Transverse colon (tissue), 4 donors: ENCODE measurements around the gene ECM1. TPM values are rescaled to one million over a fixed set of nuclear protein-coding genes. Genes with fewer than 3 reads are reported as not detected.
A peak's percentile ranks its signal among the peaks of the same experiment; 100 is the strongest.

Source experiments
- DNase-seq: peaks from one replicate; pipeline ENCODE4 v3.0.0-alpha.2; 2019
- H3K27ac ChIP-seq, 4 donors: fragments of 200-600 bp; sonication (generic); 2 replicates each; pipeline ENCODE4 v1.5.1; 2016 to 2018; ENCODE audit warnings: inconsistent platforms in 4 of 4
- H3K27me3 ChIP-seq: fragments of 200-600 bp; sonication (generic); 2 replicates; pipeline ENCODE4 v1.5.1; 2017; ENCODE audit warnings: inconsistent platforms
- H3K36me3 ChIP-seq, 4 donors: fragments of 200-600 bp; sonication (generic); 2 replicates each; pipeline ENCODE4 v1.5.1; 2017 to 2019; ENCODE audit warnings: inconsistent platforms in 4 of 4
- H3K4me1 ChIP-seq, 4 donors: fragments of 200-600 bp; sonication (generic); 2 replicates each; pipeline ENCODE4 v1.5.1; 2017 to 2020; ENCODE audit warnings: inconsistent platforms in 4 of 4
- H3K4me3 ChIP-seq, 4 donors: fragments of 200-600 bp; sonication (generic); 1 replicate in 1 of 4; 2 replicates in 3 of 4; pipeline versions ENCODE4 v1.5.1 to v1.6.1; 2017 to 2019; ENCODE audit warnings: inconsistent platforms in 4 of 4
- H3K9me3 ChIP-seq, 2 donors: fragments of 200-600 bp; sonication (generic); 2 replicates each; pipeline ENCODE4 v1.5.1; 2017 to 2019; ENCODE audit warnings: inconsistent platforms in 2 of 2
- CTCF ChIP-seq, 5 experiments: fragments of 200-600 bp in 3 of 5; fragments of 450-650 bp in 2 of 5; sonication (generic) in 3 of 5; IDR thresholded peaks; 1 replicate in 2 of 5; 2 replicates in 3 of 5; pipeline ENCODE4 v1.5.1; 2016 to 2017; ENCODE audit warnings: antibody characterized with exemption in 5 of 5, inconsistent platforms in 3 of 5, mild to moderate bottlenecking in 2 of 5, moderate library complexity in 1 of 5
- EP300 ChIP-seq: sonication (generic); formaldehyde crosslinking; IDR thresholded peaks from one replicate; pipeline ENCODE4 v1.6.1; 2017; ENCODE audit warnings: antibody characterized with exemption, low read depth
- POLR2A ChIP-seq: fragments of 450-650 bp; IDR thresholded peaks from one replicate; pipeline ENCODE4 v1.6.1; 2016; ENCODE audit warnings: antibody characterized with exemption, mild to moderate bottlenecking, moderate library complexity
- POLR2AphosphoS5 ChIP-seq, 3 donors: sonication (generic); formaldehyde crosslinking; IDR thresholded peaks; one replicate each; pipeline ENCODE4 v1.6.1; 2016; ENCODE audit warnings: antibody characterized with exemption in 3 of 3
- WGBS, 2 donors: methylation state at CpG; one replicate each; pipeline ENCODE4 v1.1.5; 2018; ENCODE audit warnings: low coverage in 1 of 2; 5-methylcytosine and 5-hydroxymethylcytosine counted together
- in situ Hi-C, 4 donors: fragments of 200-750 bp; cut with MboI; loops; one replicate each; pipeline versions ENCODE4 v1.15.0 to v1.15.1; 2017; ENCODE audit warnings: low sequenced_read_pairs in 3 of 4, low pct_ligation_motif_present in 1 of 4, low pct_unique_long_range_greater_than_20kb in 1 of 4
- intact Hi-C: fragments of 100-400 bp; cut with DNase I; formaldehyde crosslinking; loops from one replicate; pipeline ENCODE4 v1.15.1; 2023; ENCODE audit warnings: low total_unique reads
- total RNA-seq, 4 donors: library from RNA; depleted of rRNA; stranded (reverse); fragments of >200 nt; gene quantifications; one replicate each; pipeline ENCODE4 v1.1.0, GENCODE V29; 2016

ECM1 gene
- total RNA-seq, 4 donors from 2014 or later = 1.5 to 5.4 (median 3.3) TPM

DNA sequence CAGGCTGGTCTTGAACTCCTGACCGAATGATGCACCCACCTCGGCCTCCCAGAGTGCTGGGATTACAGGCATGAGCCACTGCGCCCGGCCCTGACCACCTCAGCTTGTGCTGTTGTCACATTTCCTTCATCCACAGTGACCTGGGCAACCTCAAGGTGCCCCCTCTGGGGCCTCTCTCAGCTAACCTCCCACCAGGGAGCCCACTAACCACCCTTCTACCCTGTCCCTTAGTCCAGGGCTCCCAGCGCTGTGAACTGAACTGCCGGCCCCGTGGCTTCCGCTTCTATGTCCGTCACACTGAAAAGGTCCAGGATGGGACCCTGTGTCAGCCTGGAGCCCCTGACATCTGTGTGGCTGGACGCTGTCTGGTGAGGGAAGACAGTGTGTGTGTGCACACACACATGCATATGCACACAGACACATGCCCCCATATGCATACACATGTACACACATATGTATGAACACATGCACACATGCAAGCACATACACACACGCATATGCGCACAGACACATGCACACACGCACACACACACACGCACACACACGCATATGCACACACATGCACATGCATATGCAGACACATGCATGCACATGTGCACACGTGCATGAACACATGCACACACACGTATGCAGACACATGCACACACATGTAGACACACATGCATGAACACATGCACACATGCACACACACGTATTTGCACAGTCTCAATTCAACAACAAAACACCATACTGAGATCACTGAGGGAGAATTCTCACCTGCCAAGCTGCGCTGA is 47.5 kb downstream of the ECM1 start:
- Histone ChIP-seq H3K27ac (no peak overlapping the region), H3K4me1 (peaks cover 10 to 49% (median 36%) of the 10 kb centered on the region in 4 donors), H3K4me3 (no peak overlapping the region), H3K9me3 (no peaks in the 10 kb centered on the region), H3K27me3 (no peaks in the 10 kb centered on the region), H3K36me3 (no peaks in the 10 kb centered on the region)
- no peak for TF ChIP-seq CTCF (IDR thresholded peaks at IDR 0.05)
- TF ChIP-seq POLR2AphosphoS5 (IDR thresholded peaks at IDR 0.05) = peak in 1 of 3 donors; percentile 62
- no peak for TF ChIP-seq EP300
- 92 to 94% methylated on average over 3 to 19 of the region's 19 CpGs for WGBS, 2 donors
- no peak for DNase-seq
- in situ Hi-C loops = no loop called here
- intact Hi-C loops = no loop called here

DNA sequence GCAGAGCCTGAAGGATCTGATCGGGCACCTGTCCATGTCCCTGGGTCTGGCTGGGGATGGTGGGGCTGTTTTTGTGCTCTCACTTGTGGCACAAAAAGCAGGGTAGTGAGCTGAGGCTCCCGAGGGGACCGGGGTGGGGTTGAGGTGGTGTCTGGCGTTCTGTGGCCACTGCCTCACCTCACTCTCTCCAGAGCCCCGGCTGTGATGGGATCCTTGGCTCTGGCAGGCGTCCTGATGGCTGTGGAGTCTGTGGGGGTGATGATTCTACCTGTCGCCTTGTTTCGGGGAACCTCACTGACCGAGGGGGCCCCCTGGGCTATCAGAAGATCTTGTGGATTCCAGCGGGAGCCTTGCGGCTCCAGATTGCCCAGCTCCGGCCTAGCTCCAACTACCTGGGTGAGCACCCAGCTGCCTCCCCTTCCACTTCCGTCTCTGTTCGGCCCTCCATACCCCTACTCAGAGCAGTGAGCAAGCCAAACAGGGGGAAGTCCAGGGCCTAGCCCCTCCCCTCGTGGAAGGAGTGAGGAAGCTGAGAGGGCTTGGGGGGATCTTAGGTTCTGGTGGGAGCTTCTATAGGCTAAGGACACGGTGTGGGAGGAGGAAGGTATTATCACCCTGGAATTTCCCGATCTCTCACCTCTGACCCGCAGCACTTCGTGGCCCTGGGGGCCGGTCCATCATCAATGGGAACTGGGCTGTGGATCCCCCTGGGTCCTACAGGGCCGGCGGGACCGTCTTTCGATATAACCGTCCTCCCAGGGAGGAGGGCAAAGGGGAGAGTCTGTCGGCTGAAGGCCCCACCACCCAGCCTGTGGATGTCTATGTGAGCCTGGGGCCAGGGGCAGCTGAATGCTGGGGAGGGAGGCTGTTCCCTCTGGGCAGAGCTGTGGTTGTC is 48.3 kb downstream of the ECM1 start:
- Histone ChIP-seq H3K9me3 (no peaks in the 10 kb centered on the region), H3K27ac (no peak overlapping the region), H3K36me3 (no peaks in the 10 kb centered on the region), H3K4me3 (no peak overlapping the region), H3K27me3 (no peaks in the 10 kb centered on the region), H3K4me1 (peaks cover 13 to 49% (median 37%) of the 10 kb centered on the region in 4 donors)
- intact Hi-C loops (no loop called here), in situ Hi-C loops (no loop called here)
- 84% methylated on average over 26 of the region's 26 CpGs; no CpG with 5 or more reads in 1 of the 2 donors for WGBS, 2 donors
- no peak for TF ChIP-seq POLR2AphosphoS5 (IDR thresholded peaks at IDR 0.05)
- no peak for TF ChIP-seq EP300
- no peak for TF ChIP-seq POLR2A
- TF ChIP-seq CTCF (IDR thresholded peaks at IDR 0.05) = no peak
- peak; percentile 9 for DNase-seq

DNA sequence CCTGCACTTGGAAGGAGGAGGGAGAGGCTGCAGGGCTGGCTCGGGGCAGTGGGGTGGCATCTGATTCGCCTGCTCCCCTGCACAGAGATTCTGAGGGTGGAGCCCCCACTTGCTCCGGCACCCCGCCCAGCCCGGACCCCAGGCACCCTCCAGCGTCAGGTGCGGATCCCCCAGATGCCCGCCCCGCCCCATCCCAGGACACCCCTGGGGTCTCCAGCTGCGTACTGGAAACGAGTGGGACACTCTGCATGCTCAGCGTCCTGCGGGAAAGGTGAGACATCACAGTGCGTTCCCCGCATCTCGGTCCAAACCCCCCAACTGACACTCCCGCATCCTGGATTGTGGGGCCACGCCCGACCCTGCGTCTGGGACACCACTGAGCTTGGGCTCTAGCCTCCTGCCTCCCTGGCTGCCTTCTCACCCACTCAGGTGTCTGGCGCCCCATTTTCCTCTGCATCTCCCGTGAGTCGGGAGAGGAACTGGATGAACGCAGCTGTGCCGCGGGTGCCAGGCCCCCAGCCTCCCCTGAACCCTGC is 49.2 kb downstream of the ECM1 start:
- H3K36me3 ChIP-seq = no peaks in the 10 kb centered on the region
- DNase-seq = peak; percentile 13
- no peak overlapping the region for H3K27ac ChIP-seq
- 94% methylated on average over 20 of the region's 26 CpGs; no CpG with 5 or more reads in 1 of the 2 donors for WGBS, 2 donors
- in situ Hi-C loops (no loop called here), intact Hi-C loops (no loop called here)
- H3K27me3 ChIP-seq = no peaks in the 10 kb centered on the region
- H3K9me3 ChIP-seq = no peaks in the 10 kb centered on the region
- H3K4me1 ChIP-seq = peaks cover 8 to 46% (median 36%) of the 10 kb centered on the region in 4 donors
- TF ChIP-seq CTCF (IDR thresholded peaks at IDR 0.05) (no peak), EP300 (no peak), POLR2A (no peak), POLR2AphosphoS5 (IDR thresholded peaks at IDR 0.05) (no peak)
- H3K4me3 ChIP-seq = no peak overlapping the region

GRCh38 chr1:150557813-150558212 is 49.9 kb downstream of the ECM1 start:
- H3K4me1 ChIP-seq = peaks cover 15 to 46% (median 37%) of the 10 kb centered on the region in 4 donors
- no peak for TF ChIP-seq POLR2A
- TF ChIP-seq CTCF (IDR thresholded peaks at IDR 0.05) = no peak
- TF ChIP-seq POLR2AphosphoS5 (IDR thresholded peaks at IDR 0.05) = peak in 1 of 3 donors; percentile 16
- no peak for TF ChIP-seq EP300

More at GRCh38 chr1:150557813-150558212, 49.9 kb downstream of the ECM1 start:
- WGBS, 2 donors = 83% methylated on average over 15 of the region's 15 CpGs; no CpG with 5 or more reads in 1 of the 2 donors
- H3K27me3 ChIP-seq = no peaks in the 10 kb centered on the region
- no peaks in the 10 kb centered on the region for H3K9me3 ChIP-seq
- intact Hi-C loops (no loop called here), in situ Hi-C loops (no loop called here)
- H3K36me3 ChIP-seq = no peaks in the 10 kb centered on the region
- H3K27ac ChIP-seq = peak overlapping the region in 2 of 4 donors; percentile 98
- H3K4me3 ChIP-seq = no peak overlapping the region
- DNase-seq = no peak
